ENCODE results near the gene AHDC1. TPM values are rescaled to one million over a fixed set of nuclear protein-coding genes. Genes with fewer than 3 reads are reported as not detected.

Gene AHDC1
- total RNA-seq, 1 donor from 2014 or later, result 46.6 TPM

- DNase-seq (ENCODE audit: low read depth), result no peak
Observed at GRCh38 chr1:27599605-27600497, 4.1 kb downstream of the AHDC1 start.

- peak; percentile 92 for DNase-seq (ENCODE audit: low read depth)
Observed at GRCh38 chr1:27598902-27599528, 4.9 kb downstream of the AHDC1 start.

GRCh38 chr1:27598295-27598687 lies 5.7 kb downstream of the AHDC1 start:
- peak; percentile 66 for DNase-seq (ENCODE audit: low read depth)

- no peak for DNase-seq (ENCODE audit: low read depth)
Observed at GRCh38 chr1:27597516-27598294, 6.2 kb downstream of the AHDC1 start.

- no peak for DNase-seq (ENCODE audit: low read depth)
Observed at GRCh38 chr1:27596986-27597385, 7.0 kb downstream of the AHDC1 start.

- no peak for DNase-seq (ENCODE audit: low read depth)
Observed at GRCh38 chr1:27596261-27596660, 7.7 kb downstream of the AHDC1 start.

GRCh38 chr1:27595597-27595996 lies 8.3 kb downstream of the AHDC1 start:
- DNase-seq (ENCODE audit: low read depth), result no peak

GRCh38 chr1:27594564-27595510 lies 9.1 kb downstream of the AHDC1 start:
- peak; percentile 44 for DNase-seq (ENCODE audit: low read depth)

- DNase-seq (ENCODE audit: low read depth), result no peak
Observed at GRCh38 chr1:27593678-27594563, 10.0 kb downstream of the AHDC1 start.

GRCh38 chr1:27592931-27593677 lies 10.8 kb downstream of the AHDC1 start:
- peak; percentile 76 for DNase-seq (ENCODE audit: low read depth)

GRCh38 chr1:27592232-27592930 lies 11.6 kb downstream of the AHDC1 start:
- DNase-seq (ENCODE audit: low read depth), result no peak

- DNase-seq (ENCODE audit: low read depth), result no peak
Observed at GRCh38 chr1:27591622-27592021, 12.3 kb downstream of the AHDC1 start.

GRCh38 chr1:27590917-27591508 lies 12.9 kb downstream of the AHDC1 start:
- DNase-seq (ENCODE audit: low read depth), result no peak

- DNase-seq (ENCODE audit: low read depth), result peak; percentile 90
Observed at GRCh38 chr1:27589841-27590426, 14.0 kb downstream of the AHDC1 start.

GRCh38 chr1:27589441-27589840 lies 14.5 kb downstream of the AHDC1 start:
- DNase-seq (ENCODE audit: low read depth), result no peak

GRCh38 chr1:27588256-27589232 lies 15.4 kb downstream of the AHDC1 start:
- peak; percentile 86 for DNase-seq (ENCODE audit: low read depth)
